Adrenal gland (tissue), 12 donors: Measurements from ENCODE around the gene DIP2C. TPM values are rescaled to one million over a fixed set of nuclear protein-coding genes. Genes with fewer than 3 reads are reported as not detected.
"Not testable (repeated sequence)": the region's sequence is repeated elsewhere in the genome, so short reads cannot be mapped to it uniquely, and the experiment has no call there.

Source experiments
- DNase-seq, 7 donors: peaks; one replicate each; pipeline ENCODE4 v3.0.0-alpha.2; 2019 to 2020
- H3K27ac ChIP-seq, 5 donors: fragments of 200-600 bp; sonication (generic) in 4 of 5; 1 replicate in 3 of 5; 2 replicates in 2 of 5; pipeline versions ENCODE4 v1.5.1 to v1.8.0; 2016 to 2020; ENCODE audit warnings: mild to moderate bottlenecking in 1 of 5
- H3K27me3 ChIP-seq: fragments of 200-600 bp; 2 replicates; pipeline ENCODE4 v1.8.0; 2021
- H3K36me3 ChIP-seq, 2 donors: fragments of 200-600 bp; replicated peaks in 1 of 2; 1 replicate in 1 of 2; 2 replicates in 1 of 2; pipeline versions ENCODE4 v1.5.1 to v1.8.0; 2018 to 2022
- H3K4me1 ChIP-seq, 2 donors: fragments of 200-600 bp; replicated peaks in 1 of 2; 1 replicate in 1 of 2; 2 replicates in 1 of 2; pipeline versions ENCODE4 v1.5.1 to v1.8.0; 2018 to 2021
- H3K4me3 ChIP-seq, 4 donors: fragments of 200-600 bp; sonication (generic) in 3 of 4; one replicate each; pipeline ENCODE4 v1.5.1; 2016 to 2018
- H3K9me3 ChIP-seq, 3 donors: fragments of 200-600 bp; sonication (generic) in 1 of 3; replicated peaks in 1 of 3; 1 replicate in 2 of 3; 2 replicates in 1 of 3; pipeline versions ENCODE4 v1.5.1 to v1.8.0; 2016 to 2021
- CTCF ChIP-seq, 6 experiments: fragments of 450-650 bp in 4 of 6; fragments of 200-600 bp in 2 of 6; sonication (generic) in 1 of 6; IDR thresholded peaks; 1 replicate in 5 of 6; 2 replicates in 1 of 6; pipeline versions ENCODE4 v1.5.1 to v1.8.0; 2016 to 2021; ENCODE audit warnings: antibody characterized with exemption in 6 of 6, mild to moderate bottlenecking in 2 of 6, moderate library complexity in 1 of 6
- POLR2A ChIP-seq, 2 donors: fragments of 450-650 bp; IDR thresholded peaks; one replicate each; pipeline ENCODE4 v1.6.1; 2017; ENCODE audit warnings: antibody characterized with exemption in 2 of 2, mild to moderate bottlenecking in 2 of 2, moderate library complexity in 1 of 2
- WGBS, 4 donors: extraction: QIAGEN DNeasy Blood & Tissue Kit in 2 of 4; methylation state at CpG; one replicate each; pipeline versions ENCODE4 v1.1.5 to v1.1.7; 2013 to 2017; 5-methylcytosine and 5-hydroxymethylcytosine counted together
- intact Hi-C, 2 donors: fragments of 100-400 bp; cut with DNase I; formaldehyde crosslinking; loops; one replicate each; pipeline versions ENCODE4 v1.14.1 to v1.15.0; 2022 to 2023
- polyA plus RNA-seq, 3 donors: library from polyadenylated mRNA; stranded (reverse); fragments of 200-250 nt in 2 of 3; fragments of 350-450 nt in 1 of 3; fragmentation: Illumina TruSeq in 1 of 3; extraction: RNeasy Lipid Tissue Mini Kit (QIAGEN cat#74804) in 1 of 3; gene quantifications; one replicate each; pipeline ENCODE4 v1.2.3, GENCODE V29; 2013 to 2014
- total RNA-seq, 9 donors: library from RNA; depleted of rRNA in 4 of 9; stranded (reverse); fragments of >200 nt in 4 of 9; fragments of 120-200 nt in 1 of 9; fragmentation: NEBNext Ultra II Directional in 1 of 9; extraction: Animal tissue kit (Norgen Biotek cat#: 25700) in 1 of 9; gene quantifications; one replicate each; pipeline versions ENCODE4 v1.1.0 to v1.2.4, GENCODE V29; 2013 to 2023
- donor health status: healthy with polysubstance abuse.
- donor health status: Bipolar disorder and iron deficiency.
- donor health status: DM: yes; HTN: yes; CAD: no.
- donor health status: DM: no; HTN: no; CAD: no.
- donor health status: DM: no; HTN: no; CAD: no.
- donor health status: DM: yes; HTN: yes; CAD: no.

DIP2C gene
- total and polyA plus RNA-seq, 12 donors = 4.8 to 23.9 (median 19.7) TPM

DNA sequence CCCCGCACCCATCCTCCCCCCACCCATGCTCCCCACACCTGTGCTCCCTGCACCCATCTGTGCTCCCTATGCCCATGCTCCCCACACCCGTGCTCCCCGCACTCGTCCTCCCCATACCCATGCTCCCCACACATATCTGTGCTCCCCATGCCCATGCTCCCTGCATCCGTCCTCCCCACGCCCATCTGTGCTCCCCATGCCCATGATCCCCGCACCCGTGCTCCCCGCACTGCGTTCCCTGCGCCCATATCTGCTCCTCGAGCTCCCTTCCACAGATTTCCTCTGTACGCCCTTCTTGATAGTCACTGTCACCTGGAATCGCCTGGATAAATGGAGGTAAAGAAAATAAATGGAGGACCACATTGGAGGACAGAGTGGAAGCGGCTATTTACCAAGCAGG lies 9.9 kb downstream of the DIP2C start:
- Histone ChIP-seq H3K27ac (peak overlapping the region in 1 of 5 donors; percentile 20), H3K9me3 (no peaks in the 10 kb centered on the region), H3K36me3 (no peaks in the 10 kb centered on the region), H3K4me1 (peaks cover 5 to 40% of the 10 kb centered on the region in 2 donors), H3K27me3 (no peaks in the 10 kb centered on the region), H3K4me3 (no peak overlapping the region)
- DNase-seq = no peak
- WGBS, 4 donors = 93 to 95% (median 94%) methylated on average over 14 to 15 of the region's 15 CpGs
- TF ChIP-seq CTCF (IDR thresholded peaks at IDR 0.05) (no peak), POLR2A (IDR thresholded peaks at IDR 0.05) (no peak)
- intact Hi-C loops = no loop called here

GRCh38 chr10:678662-679005 lies 10.8 kb downstream of the DIP2C start:
- H3K27me3 ChIP-seq, H3K9me3 ChIP-seq, H3K36me3 ChIP-seq, DNase-seq, intact Hi-C loops, H3K4me3 ChIP-seq, H3K27ac ChIP-seq: not testable (repeated sequence)
- H3K4me1 ChIP-seq = peaks cover 5 to 34% of the 10 kb centered on the region in 2 donors
- WGBS, 4 donors = 71 to 82% (median 79%) methylated on average over 8 to 10 of the region's 24 CpGs; no CpG with 5 or more reads in 1 of the 4 donors

- H3K36me3 ChIP-seq = no peaks in the 10 kb centered on the region
- H3K27me3 ChIP-seq = no peaks in the 10 kb centered on the region
- no peak for DNase-seq
- H3K9me3 ChIP-seq = no peaks in the 10 kb centered on the region
- TF ChIP-seq POLR2A (IDR thresholded peaks at IDR 0.05) = no peak
- TF ChIP-seq CTCF (IDR thresholded peaks at IDR 0.05) = no peak
- no peak overlapping the region for H3K4me3 ChIP-seq
- peaks cover under 1 to 34% of the 10 kb centered on the region in 2 donors for H3K4me1 ChIP-seq
- no peak overlapping the region for H3K27ac ChIP-seq
- intact Hi-C loops = no loop called here
- WGBS, 4 donors = 90 to 97% (median 94%) methylated on average over 16 to 22 of the region's 22 CpGs
Measured at GRCh38 chr10:677750-678661, 11.5 kb downstream of the DIP2C start.

DNA sequence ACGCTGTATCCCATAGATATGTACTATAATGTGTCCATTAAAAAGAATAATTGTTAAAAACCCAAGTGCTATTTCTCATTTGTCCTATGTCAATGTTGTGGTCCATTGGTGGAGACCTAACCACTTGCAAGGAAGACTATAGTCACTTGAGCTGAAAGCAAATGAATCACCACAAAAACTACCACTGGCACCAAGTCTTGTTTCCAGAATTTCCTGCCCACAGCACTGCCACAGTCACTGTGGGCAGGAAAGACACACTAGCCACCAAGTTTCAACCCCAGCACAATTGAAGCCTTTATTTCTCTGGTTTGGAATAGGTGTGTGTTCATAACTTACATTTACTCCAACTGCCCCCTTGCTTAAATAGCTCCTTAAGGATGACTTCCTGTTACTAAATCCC lies 12.4 kb downstream of the DIP2C start:
- DNase-seq = no peak
- intact Hi-C loops = no loop called here
- no peaks in the 10 kb centered on the region for H3K27me3 ChIP-seq
- H3K27ac ChIP-seq = no peak overlapping the region
- WGBS, 4 donors = 98 to 100% (median 100%) methylated on average over 1 of the region's 1 CpG
- no peaks in the 10 kb centered on the region for H3K9me3 ChIP-seq
- H3K4me3 ChIP-seq = no peak overlapping the region
- no peaks in the 10 kb centered on the region for H3K36me3 ChIP-seq
- H3K4me1 ChIP-seq = peaks cover 0 to 27% of the 10 kb centered on the region in 2 donors
- no peak for TF ChIP-seq POLR2A (IDR thresholded peaks at IDR 0.05)
- no peak for TF ChIP-seq CTCF (IDR thresholded peaks at IDR 0.05)

DNA sequence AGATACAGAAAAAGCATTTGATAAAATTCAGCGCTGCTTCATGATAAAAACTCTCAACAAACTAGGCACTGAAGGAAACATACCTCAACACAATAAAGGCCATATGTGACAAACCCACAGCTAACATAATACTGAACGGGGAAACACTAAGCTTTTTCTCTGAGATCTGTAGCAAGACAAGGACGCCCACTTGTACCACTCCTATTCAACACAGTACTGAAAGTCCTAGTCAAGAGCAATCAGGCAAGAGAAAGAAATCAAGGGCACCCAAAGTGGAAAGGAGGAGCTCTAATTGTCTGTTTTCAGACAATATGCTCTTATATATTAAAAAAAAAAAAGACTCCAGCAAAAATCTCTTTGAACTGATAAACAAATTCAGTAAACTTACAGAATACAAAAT lies 13.3 kb downstream of the DIP2C start:
- DNase-seq = no peak
- WGBS, 4 donors = 91 to 97% (median 93%) methylated on average over 3 of the region's 3 CpGs
- Histone ChIP-seq H3K4me3 (no peak overlapping the region), H3K27me3 (no peaks in the 10 kb centered on the region), H3K27ac (no peak overlapping the region), H3K9me3 (no peaks in the 10 kb centered on the region), H3K4me1 (peaks cover 0 to 24% of the 10 kb centered on the region in 2 donors), H3K36me3 (no peaks in the 10 kb centered on the region)
- intact Hi-C loops = no loop called here
- TF ChIP-seq POLR2A (IDR thresholded peaks at IDR 0.05) = no peak
- no peak for TF ChIP-seq CTCF (IDR thresholded peaks at IDR 0.05)
